HepG2 (cell line): ENCODE measurements around the gene PTK7. TPM values are rescaled to one million over a fixed set of nuclear protein-coding genes. Genes with fewer than 3 reads are reported as not detected.

Source experiments
- ATAC-seq: fragments of 200-7000 bp; cut with Tn5 transposase; 3 replicates; pipeline ENCODE4 v1.9.1; 2020; ENCODE audit warnings: mild to moderate bottlenecking, moderate library complexity
- BruUV-seq: library from RNA; stranded (reverse); fragments of 400-500 nt; replicated peaks from 2 replicates; lab custom pipeline; 2021; lab: Mats Ljungman, UMichigan
- CTCF ChIA-PET: fragments of 300-600 bp; formaldehyde crosslinking; extraction: SDS; loops from one replicate; lab custom pipeline; 2021; ENCODE audit warnings: low total read pairs, inconsistent platforms, low intra/inter-chr PET ratio; lab: Yijun Ruan, JAX
- POLR2A ChIA-PET: fragments of 350-600 bp; sonication (Branson Sonifier 250); formaldehyde crosslinking; loops from one replicate; lab custom pipeline; 2020; ENCODE audit warnings: antibody characterized with exemption, inconsistent platforms; lab: Yijun Ruan, JAX
- DNase-seq: peaks from one replicate; pipeline ENCODE4 v3.0.0-alpha.2; 2015; ENCODE audit warnings: low spot score
- FAIRE-seq: peaks from 3 replicates; lab custom pipeline; 2011; peaks lifted over from hg19 to GRCh38; lab: Jason Lieb, UNC
- H2AFZ ChIP-seq: one replicate; pipeline ENCODE4 v1.6.1; 2011; ENCODE audit warnings: low read length, inconsistent platforms
- H3K27ac ChIP-seq: fragments of 300-600 bp; 3 replicates; pipeline ENCODE4 v1.8.0; 2011; ENCODE audit warnings: mixed run types, mild to moderate bottlenecking, mixed read lengths, low read length, inconsistent platforms; ENCODE audit not compliant: insufficient read depth; ENCODE audit errors: extremely low read length
- H3K27me3 ChIP-seq, 2 experiments: fragments of 200-600 bp in 1 of 2; 2 replicates in 1 of 2; 3 replicates in 1 of 2; pipeline versions ENCODE4 v1.6.0 to v1.8.0; 2011; ENCODE audit warnings: low read length in 2 of 2, mild to moderate bottlenecking in 2 of 2, moderate library complexity in 2 of 2, inconsistent platforms in 1 of 2; ENCODE audit not compliant: insufficient read depth in 2 of 2, control insufficient read depth in 1 of 2
- H3K36me3 ChIP-seq, 2 experiments: fragments of 200-600 bp in 1 of 2; replicated peaks in 1 of 2; 2 replicates in 1 of 2; 3 replicates in 1 of 2; pipeline versions ENCODE4 v1.5.1 to v1.8.0; 2011; ENCODE audit warnings: low read length in 2 of 2, inconsistent platforms in 1 of 2; ENCODE audit not compliant: insufficient read depth in 2 of 2, control insufficient read depth in 1 of 2
- H3K4me1 ChIP-seq: 2 replicates; pipeline ENCODE4 v1.5.1; 2012; ENCODE audit warnings: low read length, inconsistent platforms; ENCODE audit not compliant: insufficient read depth
- H3K4me2 ChIP-seq: 2 replicates; pipeline ENCODE4 v1.6.0; 2011; ENCODE audit warnings: low read depth, low read length, inconsistent platforms
- H3K4me3 ChIP-seq, 3 experiments: fragments of 200-600 bp in 1 of 3; sonication (generic), shearing (Covaris generic) in 1 of 3; replicated peaks in 1 of 3; 2 replicates each; pipeline ENCODE4 v1.5.1; 2011 to 2016; ENCODE audit warnings: low read length in 3 of 3, inconsistent platforms in 2 of 3, low read depth in 2 of 3, mild to moderate bottlenecking in 2 of 3, control low read depth in 1 of 3, mixed read lengths in 1 of 3; ENCODE audit not compliant: insufficient read depth in 1 of 3
- H3K79me2 ChIP-seq: one replicate; pipeline ENCODE4 v1.6.1; 2011; ENCODE audit warnings: low read length, inconsistent platforms; ENCODE audit not compliant: insufficient read depth
- H3K9ac ChIP-seq: 2 replicates; pipeline ENCODE4 v1.6.0; 2011; ENCODE audit warnings: mild to moderate bottlenecking, low read depth, low read length, inconsistent platforms; ENCODE audit not compliant: insufficient read depth
- H3K9me3 ChIP-seq: 2 replicates; pipeline ENCODE4 v1.5.1; 2012; ENCODE audit warnings: mild to moderate bottlenecking, low read length
- H4K20me1 ChIP-seq: 2 replicates; pipeline ENCODE4 v1.6.0; 2011; ENCODE audit warnings: inconsistent platforms, mild to moderate bottlenecking, low read length, moderate library complexity; ENCODE audit not compliant: insufficient read depth
- GZF1 ChIP-seq: sonication (generic); formaldehyde crosslinking; IDR thresholded peaks from 2 replicates; pipeline ENCODE4 v1.5.1; 2020; ENCODE audit warnings: mild to moderate bottlenecking, missing genetic modification reagents
- NFE2 ChIP-seq: sonication (generic); formaldehyde crosslinking; IDR thresholded peaks from 2 replicates; pipeline ENCODE4 v1.4.0; 2020; ENCODE audit warnings: missing genetic modification reagents
- PHF21A ChIP-seq: sonication (generic); formaldehyde crosslinking; IDR thresholded peaks from 2 replicates; pipeline ENCODE4 v1.5.0; 2020; ENCODE audit warnings: mild to moderate bottlenecking, missing genetic modification reagents
- SP1 ChIP-seq, 2 experiments: fragments of 450-650 bp in 1 of 2; sonication (generic) in 1 of 2; formaldehyde crosslinking in 1 of 2; IDR thresholded peaks; 2 replicates each; pipeline versions ENCODE4 v1.4.0 to v1.6.1; 2016 to 2020; ENCODE audit warnings: missing genetic modification reagents in 1 of 2
- WGBS: methylation state at CpG from one replicate; pipeline ENCODE4 v1.1.6; 2017; ENCODE audit warnings: low lambda C conversion rate; 5-methylcytosine and 5-hydroxymethylcytosine counted together
- in situ Hi-C: cut with HindIII; loops from 2 replicates; pipeline ENCODE4 v1.10.0; 2017; ENCODE audit warnings: low pct_unique_long_range_greater_than_20kb; ENCODE audit not compliant: extremely low pct_ligation_motif_present
- intact Hi-C: fragments of 100-400 bp; cut with micrococcal nuclease; formaldehyde crosslinking; loops from one replicate; pipeline ENCODE4 v1.10.0; 2022; ENCODE audit not compliant: unreplicated experiment
- polyA plus RNA-seq, 8 experiments: library from polyadenylated mRNA; depleted of rRNA in 3 of 8; stranded (reverse) in 7 of 8; unstranded in 1 of 8; fragments of >200 nt; fragmentation: Illumina TruSeq in 4 of 8; extraction: Trizol in 4 of 8; gene quantifications; 2 replicates each; pipeline versions ENCODE4 v1.2.1 to v1.2.3, GENCODE V29; 2011 to 2016; ENCODE audit warnings: low read depth in 4 of 8, missing spikeins in 1 of 8, mixed read lengths in 1 of 8; ENCODE audit not compliant: insufficient read depth in 1 of 8
- total RNA-seq, 5 experiments: library from RNA; depleted of rRNA; stranded (reverse); fragments of >200 nt; fragmentation: Illumina TruSeq; extraction: Trizol; gene quantifications; 2 replicates each; pipeline ENCODE4 v1.2.3, GENCODE V29; 2016; ENCODE audit warnings: low read depth in 1 of 5
- TF ChIP-seq, protein P1 (sequence below): sonication (generic); formaldehyde crosslinking; IDR thresholded peaks from 2 replicates; pipeline ENCODE4 v1.4.0; 2020; ENCODE audit warnings: missing genetic modification reagents, borderline replicate concordance
- TF ChIP-seq, protein P2 (sequence below): sonication (generic); formaldehyde crosslinking; IDR thresholded peaks from 2 replicates; pipeline ENCODE4 v1.8.1; 2023; ENCODE audit warnings: missing genetic modification reagents, inconsistent platforms, borderline replicate concordance
- TF ChIP-seq, protein P3 (sequence below), 2 experiments: sonication (generic) in 1 of 2; formaldehyde crosslinking in 1 of 2; IDR thresholded peaks; 2 replicates each; pipeline versions ENCODE4 v1.5.1 to v1.6.1; 2011 to 2020; ENCODE audit warnings: borderline replicate concordance in 1 of 2, low read depth in 1 of 2, low read length in 1 of 2, mild to moderate bottlenecking in 1 of 2, missing genetic modification reagents in 1 of 2, moderate library complexity in 1 of 2

The PTK7 gene
- total and polyA plus RNA-seq, 2 of the 13 experiments (the other 11 are each of a cell fraction or from before 2014, with no cell fraction given): 98.5 to 99.8 TPM

DNA sequence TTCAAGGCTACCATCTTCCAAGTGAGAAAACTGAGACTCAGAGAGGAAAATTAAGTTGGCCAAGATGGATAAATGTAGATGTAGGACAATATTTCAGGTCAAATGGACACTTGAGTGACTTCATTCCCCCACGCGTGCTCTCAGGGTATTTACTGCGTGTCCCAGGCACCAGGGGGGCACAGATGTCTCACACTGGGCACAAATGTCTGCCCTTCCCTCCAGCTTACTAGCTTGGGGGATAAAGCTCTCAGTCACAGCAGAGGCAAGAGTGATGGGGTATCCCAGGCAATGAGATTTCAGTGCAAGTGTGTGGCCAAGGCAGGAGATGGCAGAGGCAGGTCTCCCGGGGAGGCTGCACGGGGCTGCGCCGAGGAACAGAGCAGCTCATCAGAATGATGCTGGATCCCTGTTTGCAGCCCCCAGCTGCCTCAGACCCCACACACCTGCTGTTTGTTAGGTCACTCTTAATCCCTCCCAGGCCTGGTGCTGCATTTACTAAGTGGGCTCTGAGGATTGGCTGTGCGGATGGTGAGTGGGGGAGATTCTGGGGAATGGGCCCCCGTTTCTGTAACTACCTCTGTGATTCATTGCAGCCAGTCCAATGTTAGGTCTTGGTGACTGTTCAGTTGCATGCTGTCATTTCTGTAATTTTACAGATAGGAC lies 44.1 kb downstream of the PTK7 start:
- no peak for DNase-seq
- H3K4me3 ChIP-seq: no peak overlapping the region
- H3K27ac ChIP-seq: no peak overlapping the region
- no peak overlapping the region for H3K9ac ChIP-seq
- TF ChIP-seq PHF21A (CRISPR knock-in tag) (no peak), GZF1 (CRISPR knock-in tag) (no peak), NFE2 (no peak), SP1 (IDR thresholded peaks at IDR 0.05) (no peak), SP1 (CRISPR knock-in tag; IDR thresholded peaks at IDR 0.05) (no peak)
- TF ChIP-seq, protein P1, sequence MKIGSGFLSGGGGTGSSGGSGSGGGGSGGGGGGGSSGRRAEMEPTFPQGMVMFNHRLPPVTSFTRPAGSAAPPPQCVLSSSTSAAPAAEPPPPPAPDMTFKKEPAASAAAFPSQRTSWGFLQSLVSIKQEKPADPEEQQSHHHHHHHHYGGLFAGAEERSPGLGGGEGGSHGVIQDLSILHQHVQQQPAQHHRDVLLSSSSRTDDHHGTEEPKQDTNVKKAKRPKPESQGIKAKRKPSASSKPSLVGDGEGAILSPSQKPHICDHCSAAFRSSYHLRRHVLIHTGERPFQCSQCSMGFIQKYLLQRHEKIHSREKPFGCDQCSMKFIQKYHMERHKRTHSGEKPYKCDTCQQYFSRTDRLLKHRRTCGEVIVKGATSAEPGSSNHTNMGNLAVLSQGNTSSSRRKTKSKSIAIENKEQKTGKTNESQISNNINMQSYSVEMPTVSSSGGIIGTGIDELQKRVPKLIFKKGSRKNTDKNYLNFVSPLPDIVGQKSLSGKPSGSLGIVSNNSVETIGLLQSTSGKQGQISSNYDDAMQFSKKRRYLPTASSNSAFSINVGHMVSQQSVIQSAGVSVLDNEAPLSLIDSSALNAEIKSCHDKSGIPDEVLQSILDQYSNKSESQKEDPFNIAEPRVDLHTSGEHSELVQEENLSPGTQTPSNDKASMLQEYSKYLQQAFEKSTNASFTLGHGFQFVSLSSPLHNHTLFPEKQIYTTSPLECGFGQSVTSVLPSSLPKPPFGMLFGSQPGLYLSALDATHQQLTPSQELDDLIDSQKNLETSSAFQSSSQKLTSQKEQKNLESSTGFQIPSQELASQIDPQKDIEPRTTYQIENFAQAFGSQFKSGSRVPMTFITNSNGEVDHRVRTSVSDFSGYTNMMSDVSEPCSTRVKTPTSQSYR: no peak
- TF ChIP-seq, protein P2, sequence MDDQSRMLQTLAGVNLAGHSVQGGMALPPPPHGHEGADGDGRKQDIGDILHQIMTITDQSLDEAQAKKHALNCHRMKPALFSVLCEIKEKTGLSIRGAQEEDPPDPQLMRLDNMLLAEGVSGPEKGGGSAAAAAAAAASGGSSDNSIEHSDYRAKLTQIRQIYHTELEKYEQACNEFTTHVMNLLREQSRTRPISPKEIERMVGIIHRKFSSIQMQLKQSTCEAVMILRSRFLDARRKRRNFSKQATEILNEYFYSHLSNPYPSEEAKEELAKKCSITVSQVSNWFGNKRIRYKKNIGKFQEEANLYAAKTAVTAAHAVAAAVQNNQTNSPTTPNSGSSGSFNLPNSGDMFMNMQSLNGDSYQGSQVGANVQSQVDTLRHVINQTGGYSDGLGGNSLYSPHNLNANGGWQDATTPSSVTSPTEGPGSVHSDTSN: no peak
- TF ChIP-seq, protein P3, sequence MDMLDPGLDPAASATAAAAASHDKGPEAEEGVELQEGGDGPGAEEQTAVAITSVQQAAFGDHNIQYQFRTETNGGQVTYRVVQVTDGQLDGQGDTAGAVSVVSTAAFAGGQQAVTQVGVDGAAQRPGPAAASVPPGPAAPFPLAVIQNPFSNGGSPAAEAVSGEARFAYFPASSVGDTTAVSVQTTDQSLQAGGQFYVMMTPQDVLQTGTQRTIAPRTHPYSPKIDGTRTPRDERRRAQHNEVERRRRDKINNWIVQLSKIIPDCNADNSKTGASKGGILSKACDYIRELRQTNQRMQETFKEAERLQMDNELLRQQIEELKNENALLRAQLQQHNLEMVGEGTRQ (IDR thresholded peaks at IDR 0.05; ENCODE audit: low read depth, low read length): no peak
- TF ChIP-seq, protein P3 (CRISPR knock-in tag; IDR thresholded peaks at IDR 0.05; ENCODE audit: borderline replicate concordance): no peak
- TF ChIP-seq, all 625 proteins: peak for 0
- 90% methylated on average over 8 of the region's 9 CpGs for WGBS
- FAIRE-seq (no peak), ATAC-seq (no peak)
- Histone ChIP-seq H3K27me3 (no peaks in the 10 kb centered on the region), H3K79me2 (peaks cover 43% of the 10 kb centered on the region), H4K20me1 (no peaks in the 10 kb centered on the region), H3K36me3 (no peaks in the 10 kb centered on the region), H3K4me1 (peaks cover 37% of the 10 kb centered on the region), H2AFZ (no peak overlapping the region), H3K4me2 (no peak overlapping the region), H3K9me3 (no peaks in the 10 kb centered on the region)
- in situ Hi-C loops (loop anchor here (10.0 kb wide), 1 partner anchor 45 kb away; the partner anchor contains the start of gene PTK7), intact Hi-C loops (no loop called here)
- CTCF ChIA-PET: no interaction called here
- BruUV-seq: no TSS peak
- POLR2A ChIA-PET: interaction anchor here (0.8 to 1.5 kb wide), 2 partner anchors 43 to 60 kb away, joined by 3 to 4 read pairs; no protein-coding TSS in a partner anchor
